MCF 10A (cell line): ENCODE measurements around the gene S1PR2. TPM values are rescaled to one million over a fixed set of nuclear protein-coding genes. Genes with fewer than 3 reads are reported as not detected.

ENCODE experiments used
- BruUV-seq: library from RNA; stranded (reverse); fragments of 400-500 nt; replicated peaks from 2 replicates; lab custom pipeline; 2021; lab: Mats Ljungman, UMichigan
- CTCF ChIA-PET: fragments of 300-600 bp; sonication (Branson Sonifier 250); formaldehyde crosslinking; extraction: SDS; loops from one replicate; lab custom pipeline; 2021; ENCODE audit warnings: antibody characterized with exemption, inconsistent platforms; lab: Yijun Ruan, JAX
- POLR2A ChIA-PET: fragments of 300-600, 350-650 bp; sonication (Branson Sonifier 250); formaldehyde crosslinking; extraction: SDS; loops from one replicate; lab custom pipeline; 2020; ENCODE audit warnings: antibody characterized with exemption, inconsistent platforms; lab: Yijun Ruan, JAX
- DNase-seq: peaks from one replicate; pipeline ENCODE4 v3.0.0-alpha.2; 2018; ENCODE audit not compliant: unreplicated experiment
- H3K27ac Mint-ChIP-seq: one replicate; pipeline ENCODE4 v1.8.0; 2022; ENCODE audit warnings: mild to moderate bottlenecking, low read depth, mixed read lengths; ENCODE audit not compliant: unreplicated experiment
- H3K27me3 Mint-ChIP-seq: one replicate; pipeline ENCODE4 v1.8.0; 2022; ENCODE audit warnings: mixed read lengths; ENCODE audit not compliant: insufficient read depth, unreplicated experiment
- H3K36me3 Mint-ChIP-seq: one replicate; pipeline ENCODE4 v1.8.0; 2022; ENCODE audit warnings: mild to moderate bottlenecking, moderate library complexity, mixed read lengths; ENCODE audit not compliant: insufficient read depth, unreplicated experiment
- H3K4me1 Mint-ChIP-seq: one replicate; pipeline ENCODE4 v1.8.0; 2022; ENCODE audit warnings: mixed read lengths; ENCODE audit not compliant: insufficient read depth, unreplicated experiment
- H3K4me3 Mint-ChIP-seq: one replicate; pipeline ENCODE4 v1.8.0; 2022; ENCODE audit warnings: mild to moderate bottlenecking, moderate library complexity, mixed read lengths; ENCODE audit not compliant: unreplicated experiment
- H3K9me3 Mint-ChIP-seq: one replicate; pipeline ENCODE4 v1.8.0; 2022; ENCODE audit warnings: mixed read lengths; ENCODE audit not compliant: unreplicated experiment
- intact Hi-C: fragments of 100-400 bp; cut with micrococcal nuclease; formaldehyde crosslinking; loops from 2 replicates; pipeline ENCODE4 v1.14.1; 2022
- total RNA-seq: library from RNA; stranded (reverse); gene quantifications from 2 replicates; pipeline ENCODE4 v1.2.3, GENCODE V29; 2022
- TF ChIP-seq, protein P1 (sequence below): fragments of 200-600 bp; IDR thresholded peaks from one replicate; pipeline ENCODE4 v1.8.0; 2022; ENCODE audit warnings: antibody characterized with exemption, mild to moderate bottlenecking; ENCODE audit not compliant: unreplicated experiment

S1PR2 gene
- total RNA-seq, 1 experiment from 2014 or later, result 0.89 TPM

DNA sequence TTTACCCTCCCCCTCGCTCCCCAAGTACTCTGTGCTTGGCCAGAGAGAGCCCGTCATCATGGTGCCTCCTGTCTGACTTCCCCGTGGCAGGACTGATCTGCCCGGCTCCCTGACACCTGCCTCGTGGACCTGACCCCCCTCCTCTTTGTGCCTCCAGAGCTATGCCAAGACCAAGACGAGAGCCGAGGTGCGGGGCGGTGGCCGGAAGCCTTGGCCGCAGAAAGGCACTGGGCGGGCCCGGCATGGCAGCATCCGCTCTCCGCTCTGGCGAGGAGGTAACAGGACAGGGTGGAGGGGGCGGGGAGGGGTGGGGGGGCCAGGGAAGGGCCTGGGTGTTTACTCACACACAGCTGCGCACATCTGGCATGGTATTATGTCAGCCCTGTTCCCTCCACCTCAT is 25.4 kb upstream of the S1PR2 start:
- no TSS peak for BruUV-seq
- TF ChIP-seq, protein P1, sequence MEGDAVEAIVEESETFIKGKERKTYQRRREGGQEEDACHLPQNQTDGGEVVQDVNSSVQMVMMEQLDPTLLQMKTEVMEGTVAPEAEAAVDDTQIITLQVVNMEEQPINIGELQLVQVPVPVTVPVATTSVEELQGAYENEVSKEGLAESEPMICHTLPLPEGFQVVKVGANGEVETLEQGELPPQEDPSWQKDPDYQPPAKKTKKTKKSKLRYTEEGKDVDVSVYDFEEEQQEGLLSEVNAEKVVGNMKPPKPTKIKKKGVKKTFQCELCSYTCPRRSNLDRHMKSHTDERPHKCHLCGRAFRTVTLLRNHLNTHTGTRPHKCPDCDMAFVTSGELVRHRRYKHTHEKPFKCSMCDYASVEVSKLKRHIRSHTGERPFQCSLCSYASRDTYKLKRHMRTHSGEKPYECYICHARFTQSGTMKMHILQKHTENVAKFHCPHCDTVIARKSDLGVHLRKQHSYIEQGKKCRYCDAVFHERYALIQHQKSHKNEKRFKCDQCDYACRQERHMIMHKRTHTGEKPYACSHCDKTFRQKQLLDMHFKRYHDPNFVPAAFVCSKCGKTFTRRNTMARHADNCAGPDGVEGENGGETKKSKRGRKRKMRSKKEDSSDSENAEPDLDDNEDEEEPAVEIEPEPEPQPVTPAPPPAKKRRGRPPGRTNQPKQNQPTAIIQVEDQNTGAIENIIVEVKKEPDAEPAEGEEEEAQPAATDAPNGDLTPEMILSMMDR, result no peak
- Mint-ChIP-seq H3K4me3 (no peak overlapping the region), H3K4me1 (peaks cover 5% of the 10 kb centered on the region), H3K9me3 (no peaks in the 10 kb centered on the region), H3K27ac (no peak overlapping the region), H3K36me3 (peaks cover 48% of the 10 kb centered on the region), H3K27me3 (no peaks in the 10 kb centered on the region)
- intact Hi-C loops, result no loop called here
- DNase-seq, result no peak
- ChIA-PET POLR2A (no interaction called here), CTCF (interaction anchor here (0.6 to 5.0 kb wide), 3 partner anchors 114 to 225 kb away, joined by 3 to 68 read pairs (median 3); no protein-coding TSS in a partner anchor)

DNA sequence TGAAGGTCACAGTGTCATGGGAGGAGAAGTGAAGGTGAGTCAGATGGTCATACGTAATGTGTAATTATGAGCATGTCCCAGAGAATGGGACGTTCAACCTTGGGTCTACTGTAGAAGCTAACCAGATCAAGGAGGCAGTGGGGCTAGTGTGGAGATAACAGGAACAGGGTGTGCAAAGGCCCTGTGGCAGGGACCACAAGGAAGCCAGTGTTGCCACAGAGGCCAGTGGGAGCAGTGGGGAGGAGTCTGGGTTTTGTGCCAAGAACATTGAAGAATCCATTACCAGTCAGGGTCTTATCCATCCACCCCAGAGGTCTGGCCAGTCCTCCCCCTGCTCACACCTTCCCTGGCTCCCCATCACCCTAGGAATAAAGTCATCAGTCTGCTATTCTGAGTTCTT is 24.2 kb upstream of the S1PR2 start:
- Mint-ChIP-seq H3K4me3 (no peak overlapping the region), H3K4me1 (peaks cover 5% of the 10 kb centered on the region), H3K36me3 (peaks cover 48% of the 10 kb centered on the region), H3K9me3 (no peaks in the 10 kb centered on the region), H3K27ac (no peak overlapping the region), H3K27me3 (no peaks in the 10 kb centered on the region)
- intact Hi-C loops, result no loop called here
- BruUV-seq, result no TSS peak
- TF ChIP-seq, protein P1, result no peak
- CTCF ChIA-PET, result interaction anchor here (1.3 kb wide), 1 partner anchor 135 kb away, joined by 6 read pairs; no protein-coding TSS in a partner anchor
- no peak for DNase-seq
- POLR2A ChIA-PET, result no interaction called here

DNA sequence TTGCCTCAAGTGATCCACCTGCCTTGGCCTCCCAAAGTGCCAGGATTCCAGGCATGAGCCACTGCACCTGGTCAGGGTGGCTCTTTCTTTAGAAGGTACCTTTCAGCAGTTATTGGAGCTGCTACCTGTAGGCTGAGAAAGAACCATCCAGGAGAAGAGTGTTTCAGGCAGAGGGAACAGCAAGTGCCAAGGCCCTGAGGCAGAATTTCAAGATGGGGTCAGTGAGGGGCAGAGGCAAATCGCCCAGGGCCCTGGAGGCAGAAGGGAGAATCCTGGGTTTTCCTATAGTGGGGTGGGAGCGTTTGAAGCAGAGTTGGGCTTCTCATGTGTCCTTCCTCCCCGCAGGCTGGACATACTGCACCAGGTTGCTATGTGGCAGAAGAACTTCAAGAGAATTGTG is 23.1 kb upstream of the S1PR2 start:
- Mint-ChIP-seq H3K36me3 (peaks cover 48% of the 10 kb centered on the region), H3K27me3 (no peaks in the 10 kb centered on the region), H3K27ac (no peak overlapping the region), H3K9me3 (no peaks in the 10 kb centered on the region), H3K4me1 (peaks cover 5% of the 10 kb centered on the region), H3K4me3 (peak overlapping the region; percentile 50)
- POLR2A ChIA-PET, result no interaction called here
- TF ChIP-seq, protein P1, result no peak
- no peak for DNase-seq
- CTCF ChIA-PET, result interaction anchor here (0.6 to 1.3 kb wide), 4 partner anchors 57 to 323 kb away, joined by 3 to 6 read pairs (median 4); no protein-coding TSS in a partner anchor
- intact Hi-C loops, result no loop called here
- BruUV-seq, result no TSS peak

DNA sequence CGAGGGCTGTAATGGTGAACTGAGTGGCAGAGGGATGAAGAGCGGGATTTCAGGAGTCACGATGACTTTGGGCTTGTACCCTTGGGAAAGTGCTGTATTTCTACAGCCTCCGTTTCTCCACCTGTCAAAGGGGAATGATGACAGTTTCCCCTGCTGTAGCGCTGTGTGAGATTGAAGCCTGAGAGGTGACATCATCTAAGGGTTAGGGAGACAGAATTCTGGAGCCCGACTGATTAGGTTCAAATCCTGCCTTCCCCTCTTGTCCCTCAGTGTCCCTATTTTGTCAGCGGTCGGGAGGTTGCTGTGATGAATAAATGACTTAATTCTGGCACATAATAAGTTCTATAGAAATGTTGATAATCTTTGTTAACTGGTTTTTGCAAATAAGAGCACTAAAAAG is 21.6 kb upstream of the S1PR2 start:
- TSS peak; percentile 59 for BruUV-seq
- CTCF ChIA-PET, result no interaction called here

More for the DNA sequence above, 21.6 kb upstream of the S1PR2 start:
- POLR2A ChIA-PET, result interaction anchor here (0.9 to 2.7 kb wide), 3 partner anchors 17 to 146 kb away, joined by 3 to 7 read pairs (median 7); partner anchors contain the start of gene PPAN
- intact Hi-C loops, result no loop called here
- Mint-ChIP-seq H3K27ac (peak overlapping the region; percentile 97), H3K36me3 (peaks cover 35% of the 10 kb centered on the region), H3K4me1 (peaks cover 5% of the 10 kb centered on the region), H3K27me3 (no peaks in the 10 kb centered on the region), H3K4me3 (peak overlapping the region; percentile 92), H3K9me3 (no peaks in the 10 kb centered on the region)
- TF ChIP-seq, protein P1, result no peak
- no peak for DNase-seq
